HepG2 (cell line): Measurements from ENCODE around the gene HNRNPAB. TPM values are rescaled to one million over a fixed set of nuclear protein-coding genes. Genes with fewer than 3 reads are reported as not detected.
A peak's percentile ranks its signal among the peaks of the same experiment; 100 is the strongest.

Experiments used
- HOXA5 ChIP-seq: sonication (generic); formaldehyde crosslinking; IDR thresholded peaks from 2 replicates; pipeline ENCODE4 v1.4.0; 2020; ENCODE audit warnings: missing genetic modification reagents
- KLF6 ChIP-seq: IDR thresholded peaks from 2 replicates; pipeline ENCODE4 v1.8.0; 2016; ENCODE audit warnings: missing biosample characterization, missing genetic modification reagents
- NFAT5 ChIP-seq: sonication (generic); formaldehyde crosslinking; IDR thresholded peaks from 2 replicates; pipeline ENCODE4 v1.4.0; 2020; ENCODE audit warnings: missing genetic modification reagents
- NRL ChIP-seq: sonication (generic); formaldehyde crosslinking; IDR thresholded peaks from 2 replicates; pipeline ENCODE4 v1.5.0; 2020; ENCODE audit warnings: missing genetic modification reagents, mild to moderate bottlenecking, moderate library complexity, borderline replicate concordance
- XRCC5 ChIP-seq: fragments of 200-400 bp; formaldehyde crosslinking; optimal IDR thresholded peaks from 2 replicates; pipeline ENCODE3; 2017; ENCODE audit warnings: mild to moderate bottlenecking, low read length
- ZFP36L1 ChIP-seq: sonication (generic); formaldehyde crosslinking; IDR thresholded peaks from 2 replicates; pipeline ENCODE4 v1.8.0; 2022; ENCODE audit warnings: mild to moderate bottlenecking, missing genetic modification reagents, moderate library complexity
- ZFP37 ChIP-seq: sonication (generic); formaldehyde crosslinking; IDR thresholded peaks from 2 replicates; pipeline ENCODE4 v1.4.0; 2020; ENCODE audit warnings: missing genetic modification reagents, borderline replicate concordance
- ZNF124 ChIP-seq: sonication (generic); formaldehyde crosslinking; IDR thresholded peaks from 2 replicates; pipeline ENCODE4 v1.4.0; 2020; ENCODE audit warnings: missing genetic modification reagents
- ZNF234 ChIP-seq: sonication (generic); formaldehyde crosslinking; conservative IDR thresholded peaks from 2 replicates; pipeline ENCODE4 v1.5.1; 2020; ENCODE audit warnings: mild to moderate bottlenecking, missing genetic modification reagents
- ZNF572 ChIP-seq: sonication (generic); formaldehyde crosslinking; IDR thresholded peaks from 2 replicates; pipeline ENCODE4 v1.5.1; 2020; ENCODE audit warnings: mild to moderate bottlenecking, missing genetic modification reagents
- ZNF800 ChIP-seq: sonication (generic); formaldehyde crosslinking; IDR thresholded peaks from 2 replicates; pipeline ENCODE4 v1.4.0; 2020; ENCODE audit warnings: missing genetic modification reagents
- ZNF883 ChIP-seq: sonication (generic); formaldehyde crosslinking; IDR thresholded peaks from 2 replicates; pipeline ENCODE4 v1.5.1; 2020; ENCODE audit warnings: mild to moderate bottlenecking, missing genetic modification reagents; ENCODE audit errors: not compliant biosample characterization
- polyA plus RNA-seq, 8 experiments: library from polyadenylated mRNA; depleted of rRNA in 3 of 8; stranded (reverse) in 7 of 8; unstranded in 1 of 8; fragments of >200 nt; fragmentation: Illumina TruSeq in 4 of 8; extraction: Trizol in 4 of 8; gene quantifications; 2 replicates each; pipeline versions ENCODE4 v1.2.1 to v1.2.3, GENCODE V29; 2011 to 2016; ENCODE audit warnings: low read depth in 4 of 8, missing spikeins in 1 of 8, mixed read lengths in 1 of 8; ENCODE audit not compliant: insufficient read depth in 1 of 8
- total RNA-seq, 5 experiments: library from RNA; depleted of rRNA; stranded (reverse); fragments of >200 nt; fragmentation: Illumina TruSeq; extraction: Trizol; gene quantifications; 2 replicates each; pipeline ENCODE4 v1.2.3, GENCODE V29; 2016; ENCODE audit warnings: low read depth in 1 of 5
- TF ChIP-seq, protein P1 (sequence below), 2 experiments: sonication (generic) in 1 of 2; formaldehyde crosslinking in 1 of 2; IDR thresholded peaks; 2 replicates each; pipeline versions ENCODE4 v1.4.0 to v1.6.1; 2018 to 2020; ENCODE audit warnings: missing genetic modification reagents in 2 of 2, borderline replicate concordance in 1 of 2, low read depth in 1 of 2, mild to moderate bottlenecking in 1 of 2, missing biosample characterization in 1 of 2
- TF ChIP-seq, protein P2 (sequence below): sonication (generic); formaldehyde crosslinking; IDR thresholded peaks from 2 replicates; pipeline ENCODE4 v1.8.1; 2023; ENCODE audit warnings: missing genetic modification reagents, inconsistent platforms, borderline replicate concordance
- TF ChIP-seq, protein P3 (sequence below): sonication (generic); formaldehyde crosslinking; IDR thresholded peaks from 2 replicates; pipeline ENCODE4 v1.4.0; 2020; ENCODE audit warnings: missing genetic modification reagents

Gene HNRNPAB
- total and polyA plus RNA-seq, 2 of the 13 experiments (the other 11 are each of a cell fraction or from before 2014, with no cell fraction given) = 62.6 to 111 TPM

- TF ChIP-seq, protein P1, sequence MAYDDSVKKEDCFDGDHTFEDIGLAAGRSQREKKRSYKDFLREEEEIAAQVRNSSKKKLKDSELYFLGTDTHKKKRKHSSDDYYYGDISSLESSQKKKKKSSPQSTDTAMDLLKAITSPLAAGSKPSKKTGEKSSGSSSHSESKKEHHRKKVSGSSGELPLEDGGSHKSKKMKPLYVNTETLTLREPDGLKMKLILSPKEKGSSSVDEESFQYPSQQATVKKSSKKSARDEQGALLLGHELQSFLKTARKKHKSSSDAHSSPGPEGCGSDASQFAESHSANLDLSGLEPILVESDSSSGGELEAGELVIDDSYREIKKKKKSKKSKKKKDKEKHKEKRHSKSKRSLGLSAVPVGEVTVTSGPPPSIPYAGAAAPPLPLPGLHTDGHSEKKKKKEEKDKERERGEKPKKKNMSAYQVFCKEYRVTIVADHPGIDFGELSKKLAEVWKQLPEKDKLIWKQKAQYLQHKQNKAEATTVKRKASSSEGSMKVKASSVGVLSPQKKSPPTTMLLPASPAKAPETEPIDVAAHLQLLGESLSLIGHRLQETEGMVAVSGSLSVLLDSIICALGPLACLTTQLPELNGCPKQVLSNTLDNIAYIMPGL (CRISPR knock-in tag; IDR thresholded peaks at IDR 0.05; ENCODE audit: borderline replicate concordance in 1 of 2, low read depth in 1 of 2) = peak; percentile 92 to 94
- TF ChIP-seq ZNF800 (CRISPR knock-in tag) (peak; percentile 87), NRL (CRISPR knock-in tag) (peak; percentile 52; the same call in 1 of the 2 replicates), NFAT5 (CRISPR knock-in tag) (peak; percentile 64; the same call in 1 of the 2 replicates), KLF6 (CRISPR knock-in tag) (peak; percentile 91), ZFP36L1 (CRISPR knock-in tag) (peak; percentile 89), ZFP37 (0 out of 2 replicates have a peak, but pooled peaks have one; percentile 28), ZNF234 (CRISPR knock-in tag) (peak; percentile 50; the same call in 1 of the 2 replicates), ZNF572 (CRISPR knock-in tag) (peak; percentile 68; the same call in 1 of the 2 replicates), XRCC5 (peak; percentile 79), ZNF124 (CRISPR knock-in tag) (no peak), ZNF883 (CRISPR knock-in tag) (peak; percentile 94), HOXA5 (CRISPR knock-in tag) (peak; percentile 96)
- TF ChIP-seq, protein P2, sequence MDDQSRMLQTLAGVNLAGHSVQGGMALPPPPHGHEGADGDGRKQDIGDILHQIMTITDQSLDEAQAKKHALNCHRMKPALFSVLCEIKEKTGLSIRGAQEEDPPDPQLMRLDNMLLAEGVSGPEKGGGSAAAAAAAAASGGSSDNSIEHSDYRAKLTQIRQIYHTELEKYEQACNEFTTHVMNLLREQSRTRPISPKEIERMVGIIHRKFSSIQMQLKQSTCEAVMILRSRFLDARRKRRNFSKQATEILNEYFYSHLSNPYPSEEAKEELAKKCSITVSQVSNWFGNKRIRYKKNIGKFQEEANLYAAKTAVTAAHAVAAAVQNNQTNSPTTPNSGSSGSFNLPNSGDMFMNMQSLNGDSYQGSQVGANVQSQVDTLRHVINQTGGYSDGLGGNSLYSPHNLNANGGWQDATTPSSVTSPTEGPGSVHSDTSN (CRISPR knock-in tag) = peak; percentile 97; the same call in 1 of the 2 replicates
- TF ChIP-seq, protein P3, sequence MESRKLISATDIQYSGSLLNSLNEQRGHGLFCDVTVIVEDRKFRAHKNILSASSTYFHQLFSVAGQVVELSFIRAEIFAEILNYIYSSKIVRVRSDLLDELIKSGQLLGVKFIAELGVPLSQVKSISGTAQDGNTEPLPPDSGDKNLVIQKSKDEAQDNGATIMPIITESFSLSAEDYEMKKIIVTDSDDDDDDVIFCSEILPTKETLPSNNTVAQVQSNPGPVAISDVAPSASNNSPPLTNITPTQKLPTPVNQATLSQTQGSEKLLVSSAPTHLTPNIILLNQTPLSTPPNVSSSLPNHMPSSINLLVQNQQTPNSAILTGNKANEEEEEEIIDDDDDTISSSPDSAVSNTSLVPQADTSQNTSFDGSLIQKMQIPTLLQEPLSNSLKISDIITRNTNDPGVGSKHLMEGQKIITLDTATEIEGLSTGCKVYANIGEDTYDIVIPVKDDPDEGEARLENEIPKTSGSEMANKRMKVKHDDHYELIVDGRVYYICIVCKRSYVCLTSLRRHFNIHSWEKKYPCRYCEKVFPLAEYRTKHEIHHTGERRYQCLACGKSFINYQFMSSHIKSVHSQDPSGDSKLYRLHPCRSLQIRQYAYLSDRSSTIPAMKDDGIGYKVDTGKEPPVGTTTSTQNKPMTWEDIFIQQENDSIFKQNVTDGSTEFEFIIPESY (CRISPR knock-in tag) = 0 out of 2 replicates have a peak, but pooled peaks have one; percentile 11
Measured at GRCh38 chr5:178204182-178204934, at the start of gene HNRNPAB (continued).
